HEK293 (cell line): Measurements from ENCODE around the gene KLHL22.

Experiments
- CTCF ChIP-seq: fragments of 450-650 bp; formaldehyde crosslinking; IDR thresholded peaks from 2 replicates; pipeline ENCODE4 v1.5.1; 2016; ENCODE audit warnings: missing biosample characterization, missing genetic modification characterization
- PATZ1 ChIP-seq: fragments of 450-650 bp; formaldehyde crosslinking; IDR thresholded peaks from 2 replicates; pipeline ENCODE4 v1.5.1; 2016; ENCODE audit warnings: missing biosample characterization, missing genetic modification characterization
- ZNF23 ChIP-seq: fragments of 450-650 bp; formaldehyde crosslinking; IDR thresholded peaks from 2 replicates; pipeline ENCODE4 v1.5.1; 2016; ENCODE audit warnings: missing biosample characterization, missing genetic modification characterization, borderline replicate concordance
- ZNF335 ChIP-seq: fragments of 450-650 bp; formaldehyde crosslinking; conservative IDR thresholded peaks from 2 replicates; pipeline ENCODE4 v1.5.1; 2016; ENCODE audit warnings: missing biosample characterization, missing genetic modification characterization
- ZNF571 ChIP-seq: fragments of 450-650 bp; formaldehyde crosslinking; IDR thresholded peaks from 2 replicates; pipeline ENCODE4 v1.5.0; 2017; ENCODE audit warnings: missing biosample characterization, missing genetic modification characterization
- ZSCAN23 ChIP-seq: fragments of 450-650 bp; formaldehyde crosslinking; IDR thresholded peaks from 2 replicates; pipeline ENCODE4 v1.5.1; 2016; ENCODE audit warnings: missing biosample characterization, missing genetic modification characterization

GRCh38 chr22:20429254-20430100 is 66.1 kb downstream of the KLHL22 start:
- TF ChIP-seq ZNF571 (tag by site-specific recombination) (no peak), PATZ1 (tag by site-specific recombination) (no peak), CTCF (tag by site-specific recombination) (no peak), ZSCAN23 (tag by site-specific recombination) (no peak), ZNF23 (tag by site-specific recombination) (no peak), ZNF335 (tag by site-specific recombination) (no peak)
